Loucy (cell line): ENCODE measurements around the gene MRFAP1.
A peak's percentile ranks its signal among the peaks of the same experiment; 100 is the strongest.

ENCODE experiments used
- EZH2phosphoT487 ChIP-seq: fragments of 200-600 bp; IDR thresholded peaks from 2 replicates; pipeline ENCODE4 v1.6.1; 2018; ENCODE audit warnings: antibody characterized with exemption, mild to moderate bottlenecking, moderate library complexity, borderline replicate concordance
- TF ChIP-seq, protein P1 (sequence below): fragments of 200-600 bp; sonication (generic); conservative IDR thresholded peaks from 2 replicates; pipeline ENCODE4 v1.5.1; 2014; ENCODE audit warnings: mild to moderate bottlenecking, antibody characterized with exemption, low read length

DNA sequence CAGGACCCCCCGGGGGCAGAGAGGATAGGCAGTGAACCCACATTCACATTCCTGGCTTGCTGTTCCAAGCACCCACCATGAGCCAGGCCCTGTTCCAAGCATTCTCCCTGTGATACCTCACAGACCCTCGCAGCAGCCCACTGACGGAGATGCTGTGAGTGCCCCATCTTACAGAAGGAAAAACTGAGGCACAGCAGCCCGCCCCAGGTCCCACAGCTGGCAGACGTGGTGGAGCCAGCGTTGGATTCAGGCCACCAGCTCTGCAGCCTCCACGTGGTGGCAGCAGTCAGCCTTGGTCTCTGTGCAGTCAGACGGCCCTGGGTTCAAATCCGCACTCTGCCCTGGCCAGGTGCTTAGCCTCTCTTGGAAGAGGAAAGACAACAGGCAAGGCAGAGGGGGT is 48.7 kb upstream of the MRFAP1 start:
- TF ChIP-seq EZH2phosphoT487, result no peak
- TF ChIP-seq, protein P1, sequence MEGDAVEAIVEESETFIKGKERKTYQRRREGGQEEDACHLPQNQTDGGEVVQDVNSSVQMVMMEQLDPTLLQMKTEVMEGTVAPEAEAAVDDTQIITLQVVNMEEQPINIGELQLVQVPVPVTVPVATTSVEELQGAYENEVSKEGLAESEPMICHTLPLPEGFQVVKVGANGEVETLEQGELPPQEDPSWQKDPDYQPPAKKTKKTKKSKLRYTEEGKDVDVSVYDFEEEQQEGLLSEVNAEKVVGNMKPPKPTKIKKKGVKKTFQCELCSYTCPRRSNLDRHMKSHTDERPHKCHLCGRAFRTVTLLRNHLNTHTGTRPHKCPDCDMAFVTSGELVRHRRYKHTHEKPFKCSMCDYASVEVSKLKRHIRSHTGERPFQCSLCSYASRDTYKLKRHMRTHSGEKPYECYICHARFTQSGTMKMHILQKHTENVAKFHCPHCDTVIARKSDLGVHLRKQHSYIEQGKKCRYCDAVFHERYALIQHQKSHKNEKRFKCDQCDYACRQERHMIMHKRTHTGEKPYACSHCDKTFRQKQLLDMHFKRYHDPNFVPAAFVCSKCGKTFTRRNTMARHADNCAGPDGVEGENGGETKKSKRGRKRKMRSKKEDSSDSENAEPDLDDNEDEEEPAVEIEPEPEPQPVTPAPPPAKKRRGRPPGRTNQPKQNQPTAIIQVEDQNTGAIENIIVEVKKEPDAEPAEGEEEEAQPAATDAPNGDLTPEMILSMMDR, result 0 out of 2 replicates have a peak, but pooled peaks have one; percentile 13
